Peyer's patch (tissue), 4 donors: ENCODE measurements around the gene S100A6. TPM values are rescaled to one million over a fixed set of nuclear protein-coding genes. Genes with fewer than 3 reads are reported as not detected.

Source experiments
- DNase-seq, 3 donors: peaks; one replicate each; pipeline ENCODE4 v3.0.0-alpha.2; 2017 to 2019
- H3K27ac ChIP-seq, 4 donors: fragments of 200-600 bp; sonication (generic); one replicate each; pipeline ENCODE4 v1.5.1; 2016 to 2019
- H3K27me3 ChIP-seq, 2 donors: fragments of 200-600 bp; sonication (generic); one replicate each; pipeline ENCODE4 v1.5.1; 2019
- H3K36me3 ChIP-seq, 3 donors: fragments of 200-600 bp; sonication (generic); one replicate each; pipeline ENCODE4 v1.5.1; 2016 to 2019
- H3K4me1 ChIP-seq, 4 donors: fragments of 200-600 bp; sonication (generic); one replicate each; pipeline ENCODE4 v1.5.1; 2016 to 2019
- H3K4me3 ChIP-seq, 4 donors: fragments of 200-600 bp; sonication (generic); 1 replicate in 3 of 4; 2 replicates in 1 of 4; pipeline ENCODE4 v1.5.1; 2016 to 2019; ENCODE audit warnings: mild to moderate bottlenecking in 1 of 4
- H3K9me3 ChIP-seq, 4 donors: fragments of 200-600 bp; sonication (generic); one replicate each; pipeline ENCODE4 v1.5.1; 2016 to 2019; ENCODE audit warnings: mild to moderate bottlenecking in 1 of 4
- POLR2A ChIP-seq, 2 donors: fragments of 450-650 bp; IDR thresholded peaks; one replicate each; pipeline ENCODE4 v1.5.1; 2017; ENCODE audit warnings: antibody characterized with exemption in 2 of 2, mild to moderate bottlenecking in 2 of 2, moderate library complexity in 2 of 2
- total RNA-seq, 4 donors: library from RNA; depleted of rRNA; stranded (reverse); fragments of >200 nt; gene quantifications; one replicate each; pipeline ENCODE4 v1.1.0, GENCODE V29; 2016
- TF ChIP-seq, protein P1 (sequence below), 6 experiments: fragments of 450-650 bp in 4 of 6; fragments of 200-600 bp in 2 of 6; sonication (generic) in 1 of 6; IDR thresholded peaks; one replicate each; pipeline ENCODE4 v1.5.1; 2017 to 2019; ENCODE audit warnings: antibody characterized with exemption in 6 of 6, mild to moderate bottlenecking in 3 of 6, moderate library complexity in 1 of 6

The S100A6 gene
- total RNA-seq, 4 donors from 2014 or later: 321 to 366 (median 334) TPM

GRCh38 chr1:153541641-153542590 is 6.1 kb upstream of the S100A6 start:
- Histone ChIP-seq H3K4me1 (peaks cover 4 to 71% (median 26%) of the 10 kb centered on the region in 4 donors), H3K27me3 (no peaks in the 10 kb centered on the region)

GRCh38 chr1:153540394-153541361 is 4.9 kb upstream of the S100A6 start, which contains the start of gene S100A5:
TSS of gene S100A5 (minus strand) at chr1:153540934. CDS start at chr1:153540191, 743 bp downstream.
- Histone ChIP-seq H3K27me3 (no peaks in the 10 kb centered on the region), H3K27ac (peak within 1 kb of the TSS in 3 of 4 donors; percentile 50 to 68 (median 59)), H3K4me1 (peaks cover 0 to 69% (median 23%) of the 10 kb centered on the region in 4 donors), H3K9me3 (no peaks in the 10 kb centered on the region), H3K36me3 (no peaks in the 10 kb centered on the region), H3K4me3 (no peak within 1 kb of the TSS)
- DNase-seq: peak in 2 of 3 donors; percentile 62 to 70
- TF ChIP-seq POLR2A (IDR thresholded peaks at IDR 0.05): no peak
- TF ChIP-seq, protein P1, sequence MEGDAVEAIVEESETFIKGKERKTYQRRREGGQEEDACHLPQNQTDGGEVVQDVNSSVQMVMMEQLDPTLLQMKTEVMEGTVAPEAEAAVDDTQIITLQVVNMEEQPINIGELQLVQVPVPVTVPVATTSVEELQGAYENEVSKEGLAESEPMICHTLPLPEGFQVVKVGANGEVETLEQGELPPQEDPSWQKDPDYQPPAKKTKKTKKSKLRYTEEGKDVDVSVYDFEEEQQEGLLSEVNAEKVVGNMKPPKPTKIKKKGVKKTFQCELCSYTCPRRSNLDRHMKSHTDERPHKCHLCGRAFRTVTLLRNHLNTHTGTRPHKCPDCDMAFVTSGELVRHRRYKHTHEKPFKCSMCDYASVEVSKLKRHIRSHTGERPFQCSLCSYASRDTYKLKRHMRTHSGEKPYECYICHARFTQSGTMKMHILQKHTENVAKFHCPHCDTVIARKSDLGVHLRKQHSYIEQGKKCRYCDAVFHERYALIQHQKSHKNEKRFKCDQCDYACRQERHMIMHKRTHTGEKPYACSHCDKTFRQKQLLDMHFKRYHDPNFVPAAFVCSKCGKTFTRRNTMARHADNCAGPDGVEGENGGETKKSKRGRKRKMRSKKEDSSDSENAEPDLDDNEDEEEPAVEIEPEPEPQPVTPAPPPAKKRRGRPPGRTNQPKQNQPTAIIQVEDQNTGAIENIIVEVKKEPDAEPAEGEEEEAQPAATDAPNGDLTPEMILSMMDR (IDR thresholded peaks at IDR 0.05): no peak

More at GRCh38 chr1:153541641-153542590, 6.1 kb upstream of the S100A6 start:
- H3K36me3 ChIP-seq: no peaks in the 10 kb centered on the region
- H3K27ac ChIP-seq: peak overlapping the region in 3 of 4 donors; percentile 50 to 68 (median 59)
- DNase-seq: no peak
- TF ChIP-seq, protein P1 (IDR thresholded peaks at IDR 0.05): no peak
- TF ChIP-seq POLR2A (IDR thresholded peaks at IDR 0.05): no peak
- no peaks in the 10 kb centered on the region for H3K9me3 ChIP-seq
- no peak overlapping the region for H3K4me3 ChIP-seq

GRCh38 chr1:153539395-153540093 is 3.8 kb upstream of the S100A6 start:
- Histone ChIP-seq H3K4me3 (no peak overlapping the region), H3K27me3 (no peaks in the 10 kb centered on the region), H3K36me3 (no peaks in the 10 kb centered on the region), H3K27ac (peak overlapping the region in 1 of 4 donors; percentile 7), H3K4me1 (peaks cover 0 to 67% (median 20%) of the 10 kb centered on the region in 4 donors), H3K9me3 (no peaks in the 10 kb centered on the region)
- DNase-seq: no peak
- no peak for TF ChIP-seq POLR2A (IDR thresholded peaks at IDR 0.05)
- TF ChIP-seq, protein P1 (IDR thresholded peaks at IDR 0.05): no peak

GRCh38 chr1:153538315-153538821 is 2.6 kb upstream of the S100A6 start:
- TF ChIP-seq, protein P1 (IDR thresholded peaks at IDR 0.05): peak in 3 of 6 experiments; percentile 29 to 40 (median 38)
- peak in 1 of 2 donors; percentile 30 for TF ChIP-seq POLR2A (IDR thresholded peaks at IDR 0.05)
- peak in 2 of 3 donors; percentile 90 to 91 for DNase-seq
- no peak overlapping the region for H3K4me3 ChIP-seq
- no peaks in the 10 kb centered on the region for H3K36me3 ChIP-seq
- H3K27me3 ChIP-seq: no peaks in the 10 kb centered on the region
- H3K9me3 ChIP-seq: no peaks in the 10 kb centered on the region
- H3K27ac ChIP-seq: peak overlapping the region in 3 of 4 donors; percentile 96 to 99 (median 98)
- peaks cover 0 to 67% (median 15%) of the 10 kb centered on the region in 4 donors for H3K4me1 ChIP-seq
